Heart left ventricle (tissue), 16 donors: ENCODE results near the gene SNRPD2. TPM values are rescaled to one million over a fixed set of nuclear protein-coding genes. Genes with fewer than 3 reads are reported as not detected.

Experiments used
- ATAC-seq, 4 donors: fragments of 200-7000 bp; cut with Tn5 transposase; one replicate each; pipeline ENCODE4 v1.9.1; 2020 to 2022; ENCODE audit warnings: moderate library complexity in 4 of 4, mild to moderate bottlenecking in 3 of 4, moderate number of reproducible peaks in 1 of 4
- DNase-seq, 5 donors: peaks; one replicate each; pipeline ENCODE4 v3.0.0-alpha.2; 2020
- H3K27ac ChIP-seq, 12 donors: fragments of 200-600 bp; sonication (generic) in 4 of 12; one replicate each; pipeline versions ENCODE4 v1.5.0 to v1.8.0; 2016 to 2022; ENCODE audit warnings: mild to moderate bottlenecking in 2 of 12
- H3K27me3 ChIP-seq, 9 donors: fragments of 200-600 bp; sonication (generic) in 2 of 9; one replicate each; pipeline versions ENCODE4 v1.5.1 to v1.8.0; 2016 to 2022; ENCODE audit warnings: mild to moderate bottlenecking in 3 of 9
- H3K36me3 ChIP-seq, 9 donors: fragments of 200-600 bp; sonication (generic) in 2 of 9; one replicate each; pipeline versions ENCODE4 v1.5.0 to v1.8.0; 2018 to 2022; ENCODE audit warnings: mild to moderate bottlenecking in 2 of 9
- H3K4me1 ChIP-seq, 12 donors: fragments of 200-600 bp; sonication (generic) in 4 of 12; one replicate each; pipeline versions ENCODE4 v1.5.0 to v1.8.0; 2016 to 2022; ENCODE audit warnings: mild to moderate bottlenecking in 3 of 12
- H3K4me3 ChIP-seq, 12 donors: fragments of 200-600 bp; sonication (generic) in 4 of 12; one replicate each; pipeline versions ENCODE4 v1.5.0 to v1.8.0; 2017 to 2022; ENCODE audit warnings: mild to moderate bottlenecking in 9 of 12, moderate library complexity in 4 of 12
- H3K9me3 ChIP-seq, 12 donors: fragments of 200-600 bp; sonication (generic) in 4 of 12; one replicate each; pipeline versions ENCODE4 v1.5.0 to v1.8.0; 2016 to 2022; ENCODE audit warnings: mild to moderate bottlenecking in 1 of 12
- POLR2A ChIP-seq, 2 donors: fragments of 450-650 bp; IDR thresholded peaks; one replicate each; pipeline ENCODE4 v1.6.1; 2017; ENCODE audit warnings: antibody characterized with exemption in 2 of 2, mild to moderate bottlenecking in 2 of 2, moderate library complexity in 2 of 2
- WGBS, 4 donors: extraction: QIAGEN DNeasy Blood & Tissue Kit in 2 of 4; methylation state at CpG; one replicate each; pipeline versions ENCODE4 v1.1.5 to v1.1.7; 2013 to 2018; 5-methylcytosine and 5-hydroxymethylcytosine counted together
- intact Hi-C, 10 donors: fragments of 100-400 bp; cut with DNase I; formaldehyde crosslinking; loops; one replicate each; pipeline versions ENCODE4 v1.11.1 to v1.14.2; 2022
- polyA plus RNA-seq, 2 donors: library from polyadenylated mRNA; stranded (reverse); fragments of 200-250 nt; gene quantifications; one replicate each; pipeline ENCODE4 v1.2.3, GENCODE V29; 2013
- total RNA-seq, 9 donors: library from RNA; depleted of rRNA in 2 of 9; stranded (reverse); fragments of >200 nt in 2 of 9; fragmentation: NEBNext Ultra II Directional in 3 of 9; extraction: Animal tissue kit (Norgen Biotek cat#: 25700) in 3 of 9; gene quantifications; one replicate each; pipeline versions ENCODE4 v1.1.0 to v1.2.4, GENCODE V29; 2016 to 2023
- TF ChIP-seq, protein P1 (sequence below), 12 donors: fragments of 200-600 bp; sonication (generic) in 4 of 12; IDR thresholded peaks; one replicate each; pipeline versions ENCODE4 v1.5.0 to v1.8.0; 2018 to 2022; ENCODE audit warnings: antibody characterized with exemption in 12 of 12, mild to moderate bottlenecking in 5 of 12
- donor health status: ischemic (EF 13 %, LVEDD 7.1; RV severe dilation, severe dysfunction).
- donor health status: healthy with polysubstance abuse.
- donor health status: DM: no; HTN: yes; CAD: no.
- donor health status: DM: no; HTN: no; CAD: no.
- donor health status: ischemic (EF 25% LVEDD 6.9; RV normal size, moderate dysfunction).
- donor health status: ischemic (EF 25% LVEDD 5.7; RV mildly dilated, moderate dysfunction).
- donor health status: healthy.
- donor health status: DM: yes; HTN: yes; CAD: no.
- donor health status: ischemic (EF 35%, LVEDD 5.7; RV mildly dilated, moderate dysfunction).
- donor health status: nonischemic (EF 11% LVEDD 7.7; RV severe dilation, severe dysfunction).
- donor health status: DM: yes; HTN: yes; CAD: no.
- donor health status: PGD.
- donor health status: ischemic (EF 29% LVEDD 5.4; RV normal size, mild dysfunction).
- donor health status: nonischemic (EF 23%, LVEDD 6.1; RV moderate dilation, normal function).

Gene SNRPD2
- total and polyA plus RNA-seq, 11 donors, result 149 to 343 (median 249) TPM

DNA sequence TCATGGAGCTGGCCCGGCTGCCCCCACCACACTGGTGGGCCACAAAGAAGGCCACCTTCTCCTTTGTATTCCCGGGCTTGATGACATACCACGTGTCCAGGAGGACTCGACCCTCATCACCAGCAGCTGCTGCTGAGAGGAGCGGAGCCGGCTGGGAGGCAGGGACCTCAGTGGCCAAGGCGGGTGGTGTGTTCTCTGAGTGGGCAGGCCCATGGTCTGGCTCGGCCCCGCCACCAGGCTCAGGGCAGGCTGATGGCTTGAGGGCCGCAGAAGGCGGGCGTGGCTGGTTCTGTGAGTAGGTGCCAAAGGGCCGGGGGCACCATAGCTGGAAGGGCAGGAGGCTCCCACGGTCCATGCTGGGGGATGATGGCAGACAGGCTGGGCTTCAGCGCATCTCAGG is 21.4 kb upstream of the SNRPD2 start:
- 90 to 96% (median 92%) methylated on average over 10 to 15 of the region's 15 CpGs for WGBS, 4 donors

DNA sequence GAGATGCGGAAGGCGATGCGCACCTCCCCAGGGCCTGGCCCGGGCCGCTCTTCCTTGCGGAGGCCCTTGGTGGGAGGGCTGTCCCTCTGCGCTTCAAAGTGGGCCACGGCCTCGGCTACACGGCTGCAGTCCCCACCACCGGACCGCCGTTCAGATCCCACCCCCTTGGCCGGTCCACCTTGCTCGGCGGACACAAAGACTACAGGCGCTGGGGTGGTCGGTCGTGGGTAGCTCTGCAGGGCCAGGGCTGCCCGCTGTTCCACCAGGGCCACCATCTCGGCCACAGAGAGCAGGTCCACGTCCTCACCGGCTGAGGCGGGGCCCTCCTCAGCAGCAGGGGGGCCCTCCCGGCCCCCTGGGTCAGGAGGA is 20.9 kb upstream of the SNRPD2 start:
- TF ChIP-seq, protein P1, sequence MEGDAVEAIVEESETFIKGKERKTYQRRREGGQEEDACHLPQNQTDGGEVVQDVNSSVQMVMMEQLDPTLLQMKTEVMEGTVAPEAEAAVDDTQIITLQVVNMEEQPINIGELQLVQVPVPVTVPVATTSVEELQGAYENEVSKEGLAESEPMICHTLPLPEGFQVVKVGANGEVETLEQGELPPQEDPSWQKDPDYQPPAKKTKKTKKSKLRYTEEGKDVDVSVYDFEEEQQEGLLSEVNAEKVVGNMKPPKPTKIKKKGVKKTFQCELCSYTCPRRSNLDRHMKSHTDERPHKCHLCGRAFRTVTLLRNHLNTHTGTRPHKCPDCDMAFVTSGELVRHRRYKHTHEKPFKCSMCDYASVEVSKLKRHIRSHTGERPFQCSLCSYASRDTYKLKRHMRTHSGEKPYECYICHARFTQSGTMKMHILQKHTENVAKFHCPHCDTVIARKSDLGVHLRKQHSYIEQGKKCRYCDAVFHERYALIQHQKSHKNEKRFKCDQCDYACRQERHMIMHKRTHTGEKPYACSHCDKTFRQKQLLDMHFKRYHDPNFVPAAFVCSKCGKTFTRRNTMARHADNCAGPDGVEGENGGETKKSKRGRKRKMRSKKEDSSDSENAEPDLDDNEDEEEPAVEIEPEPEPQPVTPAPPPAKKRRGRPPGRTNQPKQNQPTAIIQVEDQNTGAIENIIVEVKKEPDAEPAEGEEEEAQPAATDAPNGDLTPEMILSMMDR (IDR thresholded peaks at IDR 0.05), result no peak
- TF ChIP-seq POLR2A (IDR thresholded peaks at IDR 0.05), result no peak
- Histone ChIP-seq H3K4me1 (peaks cover 0 to 21% (median 9%) of the 10 kb centered on the region in 12 donors), H3K27me3 (no peaks in the 10 kb centered on the region), H3K27ac (no peak overlapping the region), H3K9me3 (no peaks in the 10 kb centered on the region), H3K36me3 (peaks cover 0 to 33% (median 20%) of the 10 kb centered on the region in 9 donors), H3K4me3 (no peak overlapping the region)
- 93 to 100% (median 95%) methylated on average over 7 to 25 of the region's 25 CpGs for WGBS, 4 donors
- intact Hi-C loops, result loop anchor here in 2 of 10 donors (2.0 to 10.0 kb wide), 2 partner anchors 18 to 52 kb away; partner anchors contain the start of gene SIX5 (in 1 of the 2)
- no peak for DNase-seq
- ATAC-seq, result no peak

More for the DNA sequence above, 21.4 kb upstream of the SNRPD2 start:
- DNase-seq (no peak), ATAC-seq (no peak)
- no peaks in the 10 kb centered on the region for H3K27me3 ChIP-seq
- no peak overlapping the region for H3K4me3 ChIP-seq
- H3K36me3 ChIP-seq, result peaks cover 0 to 31% (median 20%) of the 10 kb centered on the region in 9 donors
- H3K4me1 ChIP-seq, result peaks cover 0 to 26% (median 12%) of the 10 kb centered on the region in 12 donors
- H3K9me3 ChIP-seq, result no peaks in the 10 kb centered on the region
- TF ChIP-seq, protein P1 (IDR thresholded peaks at IDR 0.05), result no peak
- no peak for TF ChIP-seq POLR2A (IDR thresholded peaks at IDR 0.05)
- intact Hi-C loops, result loop anchor here in 2 of 10 donors (2.0 to 10.0 kb wide), 2 partner anchors 18 to 52 kb away; partner anchors contain the start of gene SIX5 (in 1 of the 2)
- H3K27ac ChIP-seq, result no peak overlapping the region

DNA sequence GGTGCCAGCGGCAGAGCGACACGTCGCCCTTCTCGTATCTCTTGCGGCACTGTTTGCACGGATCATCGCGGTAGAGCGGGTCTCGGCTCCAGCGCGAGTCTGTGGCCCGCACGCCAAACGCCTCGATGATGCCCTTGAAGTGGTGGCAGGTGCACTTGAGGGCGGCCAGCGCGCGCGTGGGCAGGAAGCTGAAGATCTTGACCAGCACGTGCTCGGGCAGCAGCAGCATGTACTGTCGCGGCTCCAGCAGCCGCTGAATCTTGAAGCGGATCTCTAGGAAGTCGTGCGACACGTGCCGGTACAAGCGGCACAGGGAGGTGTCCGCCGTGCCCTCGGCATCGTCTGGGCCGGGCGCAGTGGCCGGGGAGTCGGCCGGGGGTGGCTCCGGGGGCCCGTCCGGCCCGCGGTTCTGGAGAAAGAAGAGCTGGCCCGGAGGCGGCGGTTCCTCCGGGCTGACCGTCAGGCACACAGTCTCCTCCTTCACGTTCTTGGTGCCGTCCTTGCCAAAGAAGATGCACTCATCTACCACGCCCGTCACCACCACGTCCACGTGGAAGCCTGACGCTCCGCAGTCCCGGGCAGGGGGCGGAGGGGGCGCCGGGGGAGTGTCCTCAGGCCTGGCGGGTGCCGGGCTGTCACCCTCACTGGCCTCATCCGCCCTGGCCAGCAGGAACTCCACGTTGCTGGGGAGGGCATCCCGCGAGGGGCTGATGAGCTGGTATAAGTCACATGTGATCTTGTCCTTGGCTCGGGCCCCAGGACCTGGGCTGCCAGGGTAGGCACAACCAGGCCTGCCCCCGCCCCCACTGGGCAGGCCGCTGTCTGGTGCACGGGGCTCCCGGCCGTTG is 20.3 kb upstream of the SNRPD2 start:
- no peaks in the 10 kb centered on the region for H3K9me3 ChIP-seq
- WGBS, 4 donors, result 90 to 92% (median 91%) methylated on average over 63 to 76 of the region's 76 CpGs
- peaks cover 0 to 33% (median 20%) of the 10 kb centered on the region in 9 donors for H3K36me3 ChIP-seq
- peak overlapping the region in 1 of 12 donors; percentile 55 for H3K27ac ChIP-seq
- TF ChIP-seq, protein P1 (IDR thresholded peaks at IDR 0.05), result no peak
- no peak for TF ChIP-seq POLR2A (IDR thresholded peaks at IDR 0.05)
- no peak for ATAC-seq
- no peak overlapping the region for H3K4me3 ChIP-seq
- H3K4me1 ChIP-seq, result peaks cover 0 to 24% (median 10%) of the 10 kb centered on the region in 12 donors
- no peaks in the 10 kb centered on the region for H3K27me3 ChIP-seq
- intact Hi-C loops, result loop anchor here in 2 of 10 donors (2.0 to 10.0 kb wide), 2 partner anchors 17 to 53 kb away; partner anchors contain the start of gene SIX5 (in 1 of the 2)
- DNase-seq, result peak in 1 of 5 donors; percentile 28
